Stimulated activated CD4-positive, alpha-beta T cell treated with anti-CD3 and anti-CD28 coated beads, TNF-alpha, amount 100 ng/mL, for 48 hours (primary cell): Measurements from ENCODE around the gene SLC5A5.

Experiments used
- DNase-seq, 3 donors: peaks; one replicate each; pipeline ENCODE4 v3.0.0-alpha.2; 2020; ENCODE audit warnings: low read depth in 3 of 3

Gene SLC5A5

GRCh38 chr19:17847538-17848366, 24.0 kb upstream of the SLC5A5 start, which contains the start of gene JAK3:
JAK3 (minus strand) TSS chr19:17847982; CDS start chr19:17844417, 3,565 bp downstream.
- peak; percentile 82 to 87 (median 85) for DNase-seq

GRCh38 chr19:17848595-17849292, 23.0 kb upstream of the SLC5A5 start:
- no peak for DNase-seq

GRCh38 chr19:17854061-17854460, 17.7 kb upstream of the SLC5A5 start:
- DNase-seq = no peak

GRCh38 chr19:17855280-17856152, 16.2 kb upstream of the SLC5A5 start:
- DNase-seq = peak; percentile 81 to 92 (median 88)

- DNase-seq = peak; percentile 95 to 100 (median 99)
These were observed 12.0 kb upstream of the SLC5A5 start, which contains the start of gene RPL18A for GRCh38 chr19:17859533-17860330. RPL18A (plus strand) TSS chr19:17859910; CDS start chr19:17859957, 47 bp downstream.

GRCh38 chr19:17860331-17860992, 11.3 kb upstream of the SLC5A5 start:
- no peak for DNase-seq

GRCh38 chr19:17860993-17861360, 10.8 kb upstream of the SLC5A5 start:
- no peak for DNase-seq

GRCh38 chr19:17861542-17862402, 10.0 kb upstream of the SLC5A5 start:
- no peak for DNase-seq

- DNase-seq = no peak
These were observed 8.8 kb upstream of the SLC5A5 start for GRCh38 chr19:17862711-17863519.

- DNase-seq = no peak
These were observed 8.1 kb upstream of the SLC5A5 start for GRCh38 chr19:17863520-17864182.

- no peak for DNase-seq
These were observed 6.1 kb upstream of the SLC5A5 start for GRCh38 chr19:17865364-17866311.

GRCh38 chr19:17866312-17866963, 5.3 kb upstream of the SLC5A5 start:
- no peak for DNase-seq

- DNase-seq = no peak
These were observed 4.7 kb upstream of the SLC5A5 start for GRCh38 chr19:17866964-17867486.

- DNase-seq = no peak
These were observed 3.1 kb upstream of the SLC5A5 start for GRCh38 chr19:17868669-17869068.

GRCh38 chr19:17869114-17869608, 2.6 kb upstream of the SLC5A5 start:
- DNase-seq = no peak
